Esophagus muscularis mucosa (tissue), 4 donors: ENCODE results near the gene CMC1.

ENCODE experiments used
- CTCF ChIP-seq, 3 experiments: fragments of 200-600 bp in 2 of 3; fragments of 450-650 bp in 1 of 3; sonication (generic) in 2 of 3; IDR thresholded peaks; one replicate each; pipeline ENCODE4 v1.5.1; 2017 to 2019; ENCODE audit warnings: antibody characterized with exemption in 3 of 3, mild to moderate bottlenecking in 2 of 3, moderate library complexity in 1 of 3
- EP300 ChIP-seq: sonication (generic); formaldehyde crosslinking; IDR thresholded peaks from one replicate; pipeline ENCODE4 v1.6.1; 2017; ENCODE audit warnings: antibody characterized with exemption
- POLR2A ChIP-seq: fragments of 450-650 bp; IDR thresholded peaks from one replicate; pipeline ENCODE4 v1.6.1; 2017; ENCODE audit warnings: antibody characterized with exemption, moderate library complexity, mild to moderate bottlenecking, low read depth

- no peak for TF ChIP-seq EP300
- TF ChIP-seq CTCF (IDR thresholded peaks at IDR 0.05) = no peak
- no peak for TF ChIP-seq POLR2A
Observed at GRCh38 chr3:28294667-28295413, 53.4 kb downstream of the CMC1 start.
